HG03280 (cell line): Measurements from ENCODE around the gene ZNF587.
"Not testable (repeated sequence)": the region's sequence is repeated elsewhere in the genome, so short reads cannot be mapped to it uniquely, and the experiment has no call there.

Experiments used
- ATAC-seq: cut with Tn5 transposase; IDR thresholded peaks from one replicate; pipeline ENCODE4 v1.9.1; 2021; ENCODE audit warnings: mild to moderate bottlenecking, moderate library complexity; ENCODE audit not compliant: unreplicated experiment

ZNF587 gene

GRCh38 chr19:57821501-57821900 is 28.2 kb upstream of the ZNF587 start:
- ATAC-seq, result not testable (repeated sequence)

- ATAC-seq, result not testable (repeated sequence)
Observed at GRCh38 chr19:57823155-57823554, 26.5 kb upstream of the ZNF587 start.

- ATAC-seq, result not testable (repeated sequence)
Observed at GRCh38 chr19:57823608-57824007, 26.1 kb upstream of the ZNF587 start.

GRCh38 chr19:57825511-57825910 is 24.1 kb upstream of the ZNF587 start:
- no peak for ATAC-seq

- ATAC-seq, result no peak
Observed at GRCh38 chr19:57829316-57829715, 20.3 kb upstream of the ZNF587 start.

- no peak for ATAC-seq
Observed at GRCh38 chr19:57830071-57830602, 19.5 kb upstream of the ZNF587 start, which contains the start of gene ZNF587B. Gene ZNF587B, plus strand, starts transcription at chr19:57830299. Its CDS starts 230 bp downstream, at chr19:57830529.

GRCh38 chr19:57836991-57837390 is 12.7 kb upstream of the ZNF587 start:
- not testable (repeated sequence) for ATAC-seq

GRCh38 chr19:57838622-57839191 is 11.0 kb upstream of the ZNF587 start:
- ATAC-seq, result not testable (repeated sequence)

- ATAC-seq, result no peak
Observed at GRCh38 chr19:57841122-57841763, 8.4 kb upstream of the ZNF587 start.

GRCh38 chr19:57847164-57847563 is 2.5 kb upstream of the ZNF587 start:
- ATAC-seq, result not testable (repeated sequence)

- ATAC-seq, result peak; percentile 14
Observed at GRCh38 chr19:57849162-57849665, 445 bp upstream of the ZNF587 start.

- ATAC-seq, result no peak
Observed at GRCh38 chr19:57850553-57851017, 926 bp downstream of the ZNF587 start.

GRCh38 chr19:57851812-57852603 is 2.3 kb downstream of the ZNF587 start:
- ATAC-seq, result not testable (repeated sequence)

- ATAC-seq, result not testable (repeated sequence)
Observed at GRCh38 chr19:57854117-57854516, 4.5 kb downstream of the ZNF587 start.

GRCh38 chr19:57862351-57862750 is 12.7 kb downstream of the ZNF587 start:
- not testable (repeated sequence) for ATAC-seq

- no peak for ATAC-seq
Observed at GRCh38 chr19:57867868-57868492, 18.3 kb downstream of the ZNF587 start.

- ATAC-seq, result not testable (repeated sequence)
Observed at GRCh38 chr19:57869655-57870054, 20.0 kb downstream of the ZNF587 start.

- ATAC-seq, result no peak
Observed at GRCh38 chr19:57870225-57870624, 20.6 kb downstream of the ZNF587 start.

GRCh38 chr19:57872450-57872849 is 22.8 kb downstream of the ZNF587 start:
- ATAC-seq, result no peak

GRCh38 chr19:57873883-57874799 is 24.5 kb downstream of the ZNF587 start:
- ATAC-seq, result not testable (repeated sequence)
